Activated naive CD4-positive, alpha-beta T cell (primary cell): ENCODE data around the gene SERPINA1.

Source experiments
- DNase-seq, 4 experiments: peaks; one replicate each; lab custom pipeline; 2025; lab: John Stamatoyannopoulos, UW

SERPINA1 gene

GRCh38 chr14:94397289-94398181, 9.1 kb upstream of the SERPINA1 start:
- DNase-seq = no peak

- DNase-seq = no peak
Observed at GRCh38 chr14:94396628-94397225, 8.3 kb upstream of the SERPINA1 start.

GRCh38 chr14:94395888-94396574, 7.6 kb upstream of the SERPINA1 start:
- no peak for DNase-seq

- no peak for DNase-seq
Observed at GRCh38 chr14:94395282-94395887, 7.0 kb upstream of the SERPINA1 start.

- no peak for DNase-seq
Observed at GRCh38 chr14:94394581-94395207, 6.3 kb upstream of the SERPINA1 start.

- no peak for DNase-seq
Observed at GRCh38 chr14:94394025-94394493, 5.7 kb upstream of the SERPINA1 start.

- no peak for DNase-seq
Observed at GRCh38 chr14:94393474-94393873, 5.1 kb upstream of the SERPINA1 start.

GRCh38 chr14:94392510-94392935, 4.1 kb upstream of the SERPINA1 start:
- DNase-seq = no peak

- DNase-seq = no peak
Observed at GRCh38 chr14:94391281-94391975, 3.0 kb upstream of the SERPINA1 start.

- no peak for DNase-seq
Observed at GRCh38 chr14:94390372-94391086, 2.1 kb upstream of the SERPINA1 start.

- DNase-seq = no peak
Observed at GRCh38 chr14:94389731-94390371, 1.4 kb upstream of the SERPINA1 start.

- DNase-seq = no peak
Observed at GRCh38 chr14:94389104-94389469, 685 bp upstream of the SERPINA1 start.

- no peak for DNase-seq
Observed at GRCh38 chr14:94388027-94388383, 397 bp downstream of the SERPINA1 start.

GRCh38 chr14:94387051-94388026, 1.1 kb downstream of the SERPINA1 start:
- no peak for DNase-seq

GRCh38 chr14:94386085-94387031, 2.0 kb downstream of the SERPINA1 start:
- DNase-seq = no peak

- no peak for DNase-seq
Observed at GRCh38 chr14:94385553-94386057, 2.8 kb downstream of the SERPINA1 start.

GRCh38 chr14:94384342-94384741, 4.1 kb downstream of the SERPINA1 start:
- no peak for DNase-seq

GRCh38 chr14:94383777-94384176, 4.6 kb downstream of the SERPINA1 start:
- DNase-seq = no peak
